Mesothelial cell of epicardium (in vitro differentiated cells): ENCODE results near the gene YAF2. TPM values are rescaled to one million over a fixed set of nuclear protein-coding genes. Genes with fewer than 3 reads are reported as not detected.

Experiments
- DNase-seq, 2 experiments: peaks; one replicate each; pipeline ENCODE4 v3.0.0; 2021; ENCODE audit warnings: low spot score in 2 of 2; ENCODE audit not compliant: unreplicated experiment in 2 of 2
- H3K27ac Mint-ChIP-seq: 2 replicates; pipeline ENCODE4 v1.8.0; 2021; ENCODE audit warnings: mixed read lengths
- H3K27me3 Mint-ChIP-seq: 2 replicates; pipeline ENCODE4 v1.8.0; 2021; ENCODE audit warnings: low read depth, mixed read lengths
- H3K36me3 Mint-ChIP-seq: 2 replicates; pipeline ENCODE4 v1.8.0; 2021; ENCODE audit warnings: mixed read lengths
- H3K4me1 Mint-ChIP-seq: 2 replicates; pipeline ENCODE4 v1.8.0; 2021; ENCODE audit warnings: mixed read lengths
- H3K4me3 Mint-ChIP-seq: 2 replicates; pipeline ENCODE4 v1.8.0; 2021; ENCODE audit warnings: mild to moderate bottlenecking, moderate library complexity, mixed read lengths
- H3K9me3 Mint-ChIP-seq: 2 replicates; pipeline ENCODE4 v1.8.0; 2021; ENCODE audit warnings: mixed read lengths
- total RNA-seq: library from RNA; stranded (reverse); gene quantifications from 3 replicates; pipeline ENCODE4 v1.2.1, GENCODE V29; 2021
- TF ChIP-seq, protein P1 (sequence below): fragments of 200-600 bp; sonication (generic); IDR thresholded peaks from one replicate; pipeline ENCODE4 v1.5.0; 2021; ENCODE audit warnings: antibody characterized with exemption; ENCODE audit not compliant: unreplicated experiment

YAF2 gene
- total RNA-seq, 1 donor from 2014 or later = 52.2 TPM

DNA sequence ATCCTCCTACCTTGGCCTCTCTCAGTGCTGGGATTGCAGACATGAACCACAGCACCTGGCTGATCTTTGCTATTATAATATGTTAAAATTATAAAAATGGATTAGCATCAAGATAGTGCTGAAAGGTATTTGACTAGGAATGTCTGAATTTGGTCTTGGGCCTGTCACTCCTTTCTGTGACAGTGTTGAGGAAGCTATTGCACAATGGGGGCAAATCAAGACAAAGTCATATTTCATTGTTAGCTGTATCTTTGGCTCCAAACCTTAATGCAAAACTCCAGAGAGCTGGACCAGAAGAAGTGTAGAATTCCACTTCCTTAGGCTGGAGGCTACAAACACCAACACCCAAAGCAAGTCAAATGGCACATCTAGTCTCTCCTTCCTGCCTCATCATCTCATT, 45.7 kb upstream of the YAF2 start:
- TF ChIP-seq, protein P1, sequence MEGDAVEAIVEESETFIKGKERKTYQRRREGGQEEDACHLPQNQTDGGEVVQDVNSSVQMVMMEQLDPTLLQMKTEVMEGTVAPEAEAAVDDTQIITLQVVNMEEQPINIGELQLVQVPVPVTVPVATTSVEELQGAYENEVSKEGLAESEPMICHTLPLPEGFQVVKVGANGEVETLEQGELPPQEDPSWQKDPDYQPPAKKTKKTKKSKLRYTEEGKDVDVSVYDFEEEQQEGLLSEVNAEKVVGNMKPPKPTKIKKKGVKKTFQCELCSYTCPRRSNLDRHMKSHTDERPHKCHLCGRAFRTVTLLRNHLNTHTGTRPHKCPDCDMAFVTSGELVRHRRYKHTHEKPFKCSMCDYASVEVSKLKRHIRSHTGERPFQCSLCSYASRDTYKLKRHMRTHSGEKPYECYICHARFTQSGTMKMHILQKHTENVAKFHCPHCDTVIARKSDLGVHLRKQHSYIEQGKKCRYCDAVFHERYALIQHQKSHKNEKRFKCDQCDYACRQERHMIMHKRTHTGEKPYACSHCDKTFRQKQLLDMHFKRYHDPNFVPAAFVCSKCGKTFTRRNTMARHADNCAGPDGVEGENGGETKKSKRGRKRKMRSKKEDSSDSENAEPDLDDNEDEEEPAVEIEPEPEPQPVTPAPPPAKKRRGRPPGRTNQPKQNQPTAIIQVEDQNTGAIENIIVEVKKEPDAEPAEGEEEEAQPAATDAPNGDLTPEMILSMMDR = no peak
- Mint-ChIP-seq H3K4me1 (peaks cover 21% of the 10 kb centered on the region), H3K9me3 (no peaks in the 10 kb centered on the region), H3K36me3 (no peaks in the 10 kb centered on the region), H3K27me3 (no peaks in the 10 kb centered on the region), H3K4me3 (no peak overlapping the region), H3K27ac (peak overlapping the region; percentile 8)
- DNase-seq = no peak

DNA sequence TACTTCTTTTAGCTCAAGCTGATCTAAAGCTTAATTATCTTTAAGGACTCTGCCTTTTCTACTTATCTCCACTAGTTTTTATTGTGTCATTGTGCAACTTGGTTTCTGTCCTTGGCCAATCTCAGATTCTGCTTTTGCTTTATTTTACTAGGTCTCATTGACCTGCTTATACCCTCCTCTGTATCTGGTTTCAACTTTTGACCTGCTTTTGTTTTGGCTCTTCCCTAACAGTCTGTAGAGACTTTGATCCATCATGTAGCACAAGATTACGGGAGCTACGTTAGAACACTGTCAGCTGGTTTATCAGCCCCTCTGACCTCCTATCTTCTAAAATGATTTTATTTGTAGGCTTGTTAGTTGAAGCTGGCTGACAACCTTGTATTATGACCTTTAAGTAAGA, 44.2 kb upstream of the YAF2 start:
- H3K9me3 Mint-ChIP-seq = no peaks in the 10 kb centered on the region
- no peak for DNase-seq
- H3K27ac Mint-ChIP-seq = peak overlapping the region; percentile 8
- TF ChIP-seq, protein P1 = no peak
- H3K4me1 Mint-ChIP-seq = peaks cover 24% of the 10 kb centered on the region
- H3K27me3 Mint-ChIP-seq = peaks cover 2% of the 10 kb centered on the region
- no peak overlapping the region for H3K4me3 Mint-ChIP-seq
- no peaks in the 10 kb centered on the region for H3K36me3 Mint-ChIP-seq

GRCh38 chr12:42281844-42282243, 43.8 kb upstream of the YAF2 start:
- H3K36me3 Mint-ChIP-seq = no peaks in the 10 kb centered on the region
- DNase-seq = no peak
- TF ChIP-seq, protein P1 = no peak
- peaks cover 2% of the 10 kb centered on the region for H3K27me3 Mint-ChIP-seq
- H3K27ac Mint-ChIP-seq = no peak overlapping the region
- peaks cover 29% of the 10 kb centered on the region for H3K4me1 Mint-ChIP-seq
- H3K4me3 Mint-ChIP-seq = no peak overlapping the region
- no peaks in the 10 kb centered on the region for H3K9me3 Mint-ChIP-seq

GRCh38 chr12:42281278-42281677, 43.2 kb upstream of the YAF2 start:
- TF ChIP-seq, protein P1 = no peak

DNA sequence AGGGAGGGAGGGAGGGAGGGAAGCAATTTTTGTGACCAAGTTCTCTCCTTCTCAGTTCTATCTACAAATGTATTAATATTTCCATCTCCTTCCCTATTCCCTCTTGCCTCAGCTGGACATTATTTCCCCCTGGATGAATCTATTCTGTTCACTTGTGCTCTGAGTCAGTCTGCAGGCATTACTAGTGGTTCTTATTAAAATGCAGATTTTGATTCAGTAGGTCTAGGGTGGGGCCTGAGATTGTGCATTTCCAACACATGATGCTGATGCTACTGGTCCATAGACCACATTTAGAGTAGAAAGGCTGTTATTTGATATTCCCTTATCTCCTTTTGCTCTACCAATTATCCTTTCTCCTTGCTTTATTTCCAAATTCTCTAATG, 40.1 kb upstream of the YAF2 start:
- TF ChIP-seq, protein P1 = no peak
- Mint-ChIP-seq H3K4me1 (peaks cover 17% of the 10 kb centered on the region), H3K27ac (no peak overlapping the region), H3K36me3 (no peaks in the 10 kb centered on the region), H3K27me3 (peaks cover 2% of the 10 kb centered on the region), H3K4me3 (no peak overlapping the region), H3K9me3 (peaks cover 4% of the 10 kb centered on the region)
- DNase-seq = no peak

More at GRCh38 chr12:42281278-42281677, 43.2 kb upstream of the YAF2 start:
- H3K27ac Mint-ChIP-seq = no peak overlapping the region
- H3K9me3 Mint-ChIP-seq = no peaks in the 10 kb centered on the region
- no peaks in the 10 kb centered on the region for H3K36me3 Mint-ChIP-seq
- DNase-seq = no peak
- peaks cover 2% of the 10 kb centered on the region for H3K27me3 Mint-ChIP-seq
- peaks cover 29% of the 10 kb centered on the region for H3K4me1 Mint-ChIP-seq
- H3K4me3 Mint-ChIP-seq = no peak overlapping the region
